GM12878 (cell line): ENCODE results near the gene OGFR. TPM values are rescaled to one million over a fixed set of nuclear protein-coding genes. Genes with fewer than 3 reads are reported as not detected.
A peak's percentile ranks its signal among the peaks of the same experiment; 100 is the strongest.

Experiments
- ATF7 ChIP-seq: fragments of 450-650 bp; IDR thresholded peaks from 2 replicates; pipeline ENCODE4 v1.6.1; 2016; ENCODE audit warnings: low read depth, mild to moderate bottlenecking
- BCLAF1 ChIP-seq: fragments of 450-650 bp; IDR thresholded peaks from 2 replicates; pipeline ENCODE4 v1.6.1; 2017; ENCODE audit warnings: antibody characterized with exemption, mild to moderate bottlenecking, moderate library complexity
- BRCA1 ChIP-seq: IDR thresholded peaks from 2 replicates; pipeline ENCODE4 v1.6.1; 2011; ENCODE audit warnings: low read depth, low read length, improper control_type of control experiment
- CREM ChIP-seq: IDR thresholded peaks from 2 replicates; pipeline ENCODE4 v1.6.1; 2014; ENCODE audit warnings: antibody characterized with exemption, low read depth
- HDGF ChIP-seq: fragments of 450-650 bp; IDR thresholded peaks from 2 replicates; pipeline ENCODE4 v1.6.1; 2016; ENCODE audit warnings: antibody characterized with exemption
- IKZF2 ChIP-seq, 2 experiments: fragments of 450-650 bp; IDR thresholded peaks; 2 replicates each; pipeline ENCODE4 v1.6.1; 2017; ENCODE audit warnings: mild to moderate bottlenecking in 2 of 2, moderate library complexity in 2 of 2
- NFYB ChIP-seq: IDR thresholded peaks from 2 replicates; pipeline ENCODE4 v1.6.1; 2011; ENCODE audit warnings: low read depth, mild to moderate bottlenecking, low read length, improper control_type of control experiment, moderate library complexity; ENCODE audit not compliant: insufficient read depth
- PAX8 ChIP-seq: fragments of 450-650 bp; IDR thresholded peaks from 2 replicates; pipeline ENCODE4 v1.6.1; 2017; ENCODE audit warnings: mild to moderate bottlenecking, moderate library complexity
- SMAD1 ChIP-seq: fragments of 450-650 bp; IDR thresholded peaks from 2 replicates; pipeline ENCODE4 v1.6.1; 2018; ENCODE audit warnings: mild to moderate bottlenecking, low read depth; ENCODE audit not compliant: partially characterized antibody
- SMC3 ChIP-seq: IDR thresholded peaks from 2 replicates; pipeline ENCODE4 v1.6.1; 2011; ENCODE audit warnings: low read length, improper control_type of control experiment, borderline replicate concordance
- polyA plus RNA-seq, 11 experiments: library from polyadenylated mRNA; depleted of rRNA in 4 of 11; unstranded in 6 of 11; stranded (reverse) in 5 of 11; fragments of >200 nt; fragmentation: Nextera tagmentation in 4 of 11; fragmentation: Illumina TruSeq in 1 of 11; extraction: Ambion mirVana in 4 of 11; extraction: Trizol in 1 of 11; gene quantifications; 1 replicate in 1 of 11; 2 replicates in 10 of 11; pipeline versions ENCODE4 v1.2.1 to v1.2.3, GENCODE V29; 2011 to 2016; ENCODE audit warnings: inconsistent platforms in 2 of 11, missing spikeins in 2 of 11, low read depth in 1 of 11
- total RNA-seq, 4 experiments: library from RNA; depleted of rRNA in 3 of 4; stranded (reverse); fragments of >200 nt in 3 of 4; fragmentation: Illumina TruSeq in 1 of 4; extraction: Trizol in 1 of 4; gene quantifications; 2 replicates each; pipeline versions ENCODE4 v1.2.1 to v1.2.3, GENCODE V29; 2013 to 2021
- TF ChIP-seq, protein P1 (sequence below): fragments of 450-650 bp; IDR thresholded peaks from 2 replicates; pipeline ENCODE4 v1.6.1; 2016; ENCODE audit warnings: mild to moderate bottlenecking
- TF ChIP-seq, protein P2 (sequence below), 3 experiments: IDR thresholded peaks in 2 of 3; conservative IDR thresholded peaks in 1 of 3; 2 replicates each; pipeline ENCODE4 v1.5.1; 2011; ENCODE audit warnings: low read depth in 3 of 3, low read length in 3 of 3, mild to moderate bottlenecking in 3 of 3, control low read depth in 2 of 3, moderate library complexity in 2 of 3, inconsistent platforms in 1 of 3, mixed read lengths in 1 of 3; ENCODE audit not compliant: control insufficient read depth in 2 of 3, insufficient read depth in 1 of 3; ENCODE audit errors: extremely low read depth in 1 of 3

Gene OGFR
- total and polyA plus RNA-seq, 10 of the 15 experiments (the other 5 are each of a cell fraction or from before 2014, with no cell fraction given) = 0.72 to 62.1 (median 27.3) TPM

DNA sequence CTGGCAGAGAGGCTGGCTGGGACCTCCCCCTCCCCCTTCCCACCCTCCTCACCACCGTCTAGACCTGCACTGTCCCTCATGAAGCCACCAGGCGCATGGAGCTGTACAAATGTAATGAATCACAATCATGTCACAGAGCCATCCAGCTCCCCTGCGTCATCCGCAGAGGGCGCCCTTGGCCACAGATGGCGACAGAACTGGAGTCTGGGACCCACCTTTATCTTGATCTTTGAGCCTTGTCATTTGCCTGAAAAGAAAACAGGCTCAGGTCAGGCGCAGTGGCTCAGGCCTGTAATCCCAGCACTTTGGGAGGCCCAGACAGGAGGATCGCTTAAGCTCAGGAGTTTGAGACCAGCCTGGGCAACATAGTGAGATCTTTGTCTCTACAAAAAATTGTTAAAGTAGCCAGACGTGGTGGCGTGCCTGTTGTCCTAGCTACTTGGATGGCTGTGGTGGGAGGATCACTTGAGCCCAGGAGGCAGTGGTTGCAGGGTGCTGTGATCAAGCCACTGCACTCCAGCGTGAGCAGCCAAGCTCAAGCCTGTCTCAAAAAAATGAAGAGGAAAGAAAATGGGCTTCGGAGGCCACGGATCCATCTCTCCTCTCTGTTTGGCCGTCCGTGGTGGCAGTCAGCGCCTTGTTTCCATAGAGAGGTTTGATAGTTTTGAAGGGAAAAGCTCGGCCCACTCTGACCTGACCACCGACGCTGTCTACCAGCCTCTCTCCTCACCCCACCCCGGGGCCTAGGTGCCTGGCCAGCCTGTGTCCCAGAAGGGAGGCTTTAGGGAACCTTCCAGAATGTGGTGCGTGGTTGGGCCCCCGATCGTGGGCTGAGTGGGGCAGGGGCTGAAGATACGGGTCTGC, 18.4 kb downstream of the OGFR start (continued):
- TF ChIP-seq, protein P1, sequence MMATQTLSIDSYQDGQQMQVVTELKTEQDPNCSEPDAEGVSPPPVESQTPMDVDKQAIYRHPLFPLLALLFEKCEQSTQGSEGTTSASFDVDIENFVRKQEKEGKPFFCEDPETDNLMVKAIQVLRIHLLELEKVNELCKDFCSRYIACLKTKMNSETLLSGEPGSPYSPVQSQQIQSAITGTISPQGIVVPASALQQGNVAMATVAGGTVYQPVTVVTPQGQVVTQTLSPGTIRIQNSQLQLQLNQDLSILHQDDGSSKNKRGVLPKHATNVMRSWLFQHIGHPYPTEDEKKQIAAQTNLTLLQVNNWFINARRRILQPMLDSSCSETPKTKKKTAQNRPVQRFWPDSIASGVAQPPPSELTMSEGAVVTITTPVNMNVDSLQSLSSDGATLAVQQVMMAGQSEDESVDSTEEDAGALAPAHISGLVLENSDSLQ = peak; percentile 71
- TF ChIP-seq CREM (peak; percentile 55; the same call in 1 of the 2 replicates), BRCA1 (no peak), IKZF2 (IDR thresholded peaks at IDR 0.05) (no peak), ATF7 (peak; percentile 35; the same call in 1 of the 2 replicates), BCLAF1 (no peak), SMAD1 (no peak), HDGF (no peak), NFYB (no peak), PAX8 (no peak), SMC3 (peak; percentile 52; the same call in 1 of the 2 replicates)
- TF ChIP-seq, protein P2, sequence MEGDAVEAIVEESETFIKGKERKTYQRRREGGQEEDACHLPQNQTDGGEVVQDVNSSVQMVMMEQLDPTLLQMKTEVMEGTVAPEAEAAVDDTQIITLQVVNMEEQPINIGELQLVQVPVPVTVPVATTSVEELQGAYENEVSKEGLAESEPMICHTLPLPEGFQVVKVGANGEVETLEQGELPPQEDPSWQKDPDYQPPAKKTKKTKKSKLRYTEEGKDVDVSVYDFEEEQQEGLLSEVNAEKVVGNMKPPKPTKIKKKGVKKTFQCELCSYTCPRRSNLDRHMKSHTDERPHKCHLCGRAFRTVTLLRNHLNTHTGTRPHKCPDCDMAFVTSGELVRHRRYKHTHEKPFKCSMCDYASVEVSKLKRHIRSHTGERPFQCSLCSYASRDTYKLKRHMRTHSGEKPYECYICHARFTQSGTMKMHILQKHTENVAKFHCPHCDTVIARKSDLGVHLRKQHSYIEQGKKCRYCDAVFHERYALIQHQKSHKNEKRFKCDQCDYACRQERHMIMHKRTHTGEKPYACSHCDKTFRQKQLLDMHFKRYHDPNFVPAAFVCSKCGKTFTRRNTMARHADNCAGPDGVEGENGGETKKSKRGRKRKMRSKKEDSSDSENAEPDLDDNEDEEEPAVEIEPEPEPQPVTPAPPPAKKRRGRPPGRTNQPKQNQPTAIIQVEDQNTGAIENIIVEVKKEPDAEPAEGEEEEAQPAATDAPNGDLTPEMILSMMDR (IDR thresholded peaks at IDR 0.05 in 2 of 3, conservative IDR thresholded peaks at IDR 0.05 in 1 of 3; ENCODE audit: control insufficient read depth in 2 of 3, extremely low read depth in 1 of 3, insufficient read depth in 1 of 3, low read depth in 3 of 3, low read length in 3 of 3) = peak; percentile 69 to 80 (median 74)
- TF ChIP-seq, all 136 proteins: peak for 8
